B cell (primary cell): Measurements from ENCODE around the gene FBN2.

ENCODE experiments used
- CTCF ChIP-seq: fragments of 200-600 bp; IDR thresholded peaks from one replicate; pipeline ENCODE4 v1.8.0; 2022; ENCODE audit warnings: antibody characterized with exemption, mild to moderate bottlenecking
- EZH2 ChIP-seq: IDR thresholded peaks from 2 replicates; pipeline ENCODE4 v1.6.1; 2012; ENCODE audit warnings: borderline replicate concordance, low read depth, mild to moderate bottlenecking, moderate library complexity, low read length; ENCODE audit not compliant: insufficient read depth, poor library complexity, severe bottlenecking

- TF ChIP-seq CTCF: peak; percentile 61
- no peak for TF ChIP-seq EZH2
Measured at GRCh38 chr5:128213340-128213739, 324.7 kb downstream of the FBN2 start.
